Islet precursor cell (in vitro differentiated cells): ENCODE measurements around the gene KAT6B.

Experiments
- DNase-seq: peaks from one replicate; pipeline ENCODE4 v3.0.0-alpha.2; 2018

Gene KAT6B

GRCh38 chr10:74960670-74961069, 134.3 kb downstream of the KAT6B start:
- DNase-seq: no peak

GRCh38 chr10:74962517-74962916, 136.1 kb downstream of the KAT6B start:
- no peak for DNase-seq

DNA sequence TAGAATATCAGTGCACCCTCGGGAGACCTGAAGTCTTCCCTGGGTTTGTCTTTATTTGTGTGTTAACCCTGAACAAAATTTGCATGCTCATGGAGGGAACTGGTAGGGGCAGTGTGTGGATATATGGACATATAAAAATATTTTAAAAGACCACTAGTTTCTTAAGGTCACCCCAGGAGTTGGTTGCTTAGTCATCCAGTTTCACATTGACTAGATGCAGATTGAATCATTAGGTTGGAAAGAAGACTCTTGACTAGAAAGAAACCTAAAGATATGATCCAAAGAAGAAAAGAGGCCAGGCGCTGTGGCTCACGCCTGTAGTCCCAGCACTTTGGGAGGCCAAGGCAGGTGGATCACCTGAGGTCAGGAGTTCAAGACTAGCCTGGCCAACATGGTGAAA, 137.1 kb downstream of the KAT6B start:
- no peak for DNase-seq

DNA sequence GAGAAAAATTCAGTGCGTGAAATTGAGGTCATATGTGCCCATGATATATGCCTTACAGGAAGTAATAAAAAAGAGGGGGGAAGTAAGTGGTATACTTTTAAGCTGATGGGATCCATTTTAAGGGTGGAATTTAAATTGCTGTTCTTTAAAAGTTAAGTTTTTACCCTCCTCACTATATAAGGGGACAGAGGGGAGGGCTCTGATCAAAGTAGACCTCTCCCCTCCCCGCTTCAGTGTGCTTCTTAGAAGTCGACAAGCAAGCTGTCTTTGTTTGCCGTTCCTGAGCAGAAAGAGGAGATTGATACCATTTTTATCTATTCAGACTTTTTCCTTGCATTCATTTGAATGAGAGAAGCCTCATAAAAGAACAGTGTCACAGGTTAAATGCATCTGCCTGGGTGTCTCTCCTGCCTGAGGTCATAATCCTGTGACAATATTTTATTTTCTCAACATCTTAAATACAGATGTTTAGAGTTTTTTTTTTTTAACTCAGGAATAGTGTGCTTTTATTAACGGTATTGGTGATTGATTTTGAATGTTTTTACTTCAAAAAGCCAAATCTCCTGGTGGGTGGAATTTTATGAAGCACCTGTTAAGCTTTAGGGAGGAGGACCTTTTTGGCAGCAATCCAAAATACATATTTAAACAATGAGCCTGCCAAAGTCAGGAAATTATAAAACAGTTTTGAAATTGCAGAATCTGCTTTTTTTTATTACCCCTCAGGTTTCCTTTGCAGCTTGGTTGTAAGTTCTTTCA, 141.7 kb downstream of the KAT6B start:
- no peak for DNase-seq

DNA sequence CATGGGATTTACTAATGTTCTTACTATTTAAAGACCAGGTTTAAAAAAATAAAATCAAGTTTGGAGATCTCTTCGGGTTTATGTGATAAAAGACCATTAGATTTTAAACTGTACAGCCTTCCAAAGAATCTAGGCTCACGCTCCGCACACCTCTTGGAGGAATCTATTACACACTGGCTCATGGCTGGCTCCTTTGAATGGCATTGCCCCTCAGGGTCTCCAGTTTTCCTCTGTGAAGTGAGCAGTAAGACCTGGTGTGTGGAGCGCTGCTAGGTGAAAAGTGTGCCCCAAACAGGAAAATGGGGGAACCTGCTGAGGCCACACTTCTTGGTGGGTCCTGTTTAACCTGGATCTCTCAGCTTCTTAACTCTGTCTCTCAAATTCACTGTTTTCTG, 142.3 kb downstream of the KAT6B start:
- no peak for DNase-seq

GRCh38 chr10:74969093-74969492, 142.7 kb downstream of the KAT6B start:
- no peak for DNase-seq

GRCh38 chr10:74969530-74969929, 143.1 kb downstream of the KAT6B start:
- DNase-seq: no peak

DNA sequence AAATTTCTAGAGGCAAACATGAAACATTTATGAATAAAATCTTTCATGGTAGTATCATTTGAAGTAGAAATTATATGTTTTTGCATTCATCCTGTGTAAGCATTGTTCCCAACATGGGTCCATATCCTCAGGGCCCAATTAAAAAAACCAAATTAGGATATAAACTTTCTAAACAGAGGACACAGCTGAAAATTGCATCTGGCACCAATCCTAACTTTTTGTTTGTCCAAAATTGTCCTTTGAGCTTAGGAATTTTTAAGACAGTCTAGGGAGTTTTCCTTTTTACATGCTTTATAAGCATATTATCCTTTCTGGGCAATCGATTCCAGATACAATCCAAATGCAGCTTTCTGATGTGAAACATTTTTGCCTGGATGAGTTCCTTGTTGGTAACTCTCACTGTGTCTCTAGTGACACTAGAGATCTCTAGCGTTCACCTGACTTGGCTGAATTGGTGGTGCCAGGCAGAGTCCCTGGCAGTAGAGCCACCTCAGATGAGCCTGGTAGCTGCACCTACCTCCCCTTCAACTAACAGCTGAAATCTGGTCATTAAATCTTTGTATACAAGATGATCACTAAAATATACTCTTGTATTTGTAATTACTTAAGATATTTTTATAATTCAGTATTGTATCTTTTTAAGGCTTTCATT, 147.5 kb downstream of the KAT6B start:
- no peak for DNase-seq

DNA sequence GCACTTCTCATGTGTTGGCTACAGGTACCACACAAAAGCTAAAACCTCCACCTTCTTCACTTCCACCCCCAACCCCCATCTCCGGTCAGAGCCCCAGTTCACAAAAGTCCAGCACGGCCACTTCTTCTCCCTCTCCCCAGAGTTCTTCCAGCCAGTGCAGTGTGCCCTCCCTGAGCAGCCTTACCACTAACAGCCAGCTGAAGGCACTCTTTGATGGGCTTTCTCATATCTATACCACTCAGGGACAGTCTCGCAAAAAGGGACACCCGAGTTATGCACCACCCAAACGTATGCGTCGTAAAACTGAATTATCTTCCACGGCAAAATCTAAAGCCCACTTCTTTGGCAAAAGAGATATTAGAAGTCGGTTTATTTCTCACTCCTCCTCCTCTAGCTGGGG, 149.4 kb downstream of the KAT6B start:
- DNase-seq: no peak

DNA sequence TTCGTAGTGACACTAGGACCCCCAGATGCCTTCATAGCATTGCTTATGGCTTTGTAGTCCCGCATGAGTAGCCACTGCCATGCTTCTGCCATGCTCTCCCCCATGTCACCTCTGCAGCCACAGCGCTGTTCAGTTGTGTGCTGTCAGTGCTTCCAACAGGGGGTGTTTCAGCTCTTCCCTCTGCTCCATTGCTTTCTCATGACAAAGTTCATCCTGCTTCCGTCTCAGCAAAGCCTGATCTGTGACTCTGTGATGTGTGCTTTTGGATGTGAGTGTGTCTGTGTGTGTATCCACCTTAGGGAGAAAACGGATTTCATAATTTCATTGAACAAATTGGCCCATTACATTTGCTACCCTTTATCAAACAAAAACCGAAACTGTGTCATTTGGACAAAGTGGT, 150.2 kb downstream of the KAT6B start:
- no peak for DNase-seq

GRCh38 chr10:74977072-74977471, 150.7 kb downstream of the KAT6B start:
- no peak for DNase-seq

DNA sequence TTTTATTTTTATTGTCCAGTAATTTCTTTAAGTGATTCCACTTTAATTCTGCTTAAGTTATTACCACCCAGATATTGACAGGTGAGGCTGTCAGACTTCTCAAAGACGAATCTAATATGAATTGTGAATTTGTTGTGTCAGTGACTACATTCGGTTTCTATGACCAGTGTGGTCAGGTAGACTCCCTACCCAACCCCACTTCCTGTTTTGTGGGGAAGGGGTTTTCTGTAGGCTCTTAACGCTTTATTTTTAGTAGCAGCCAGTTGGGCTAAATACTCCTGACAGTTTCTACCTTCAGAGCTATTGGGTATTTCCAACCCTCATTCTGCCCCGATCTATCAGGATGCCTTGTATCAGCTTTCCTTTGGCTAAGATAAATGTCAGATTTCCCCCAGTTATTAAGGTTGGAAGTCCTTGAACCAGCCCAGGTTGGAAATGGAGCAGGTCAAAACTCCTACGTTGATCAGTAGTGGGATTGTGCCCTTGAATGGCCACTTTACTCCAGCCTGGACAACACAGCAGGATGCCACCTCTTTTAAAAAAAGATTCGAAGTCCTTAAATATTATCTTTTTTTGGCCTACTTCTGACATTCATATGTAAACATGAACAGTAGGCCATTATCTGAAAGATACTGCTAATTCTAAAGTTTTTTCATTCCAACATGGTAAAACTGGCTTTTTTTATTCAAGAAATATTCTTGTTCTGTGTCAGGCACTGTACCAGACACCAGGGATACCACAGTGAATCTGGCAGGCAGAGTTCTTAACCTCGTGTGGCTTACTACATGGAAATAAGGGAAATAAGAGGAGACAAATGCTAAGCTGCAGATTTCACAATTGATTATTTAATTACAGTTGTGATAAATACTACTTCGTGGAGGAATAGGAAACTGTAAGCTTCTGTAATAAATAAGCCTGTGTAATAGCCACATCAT, 151.8 kb downstream of the KAT6B start:
- no peak for DNase-seq

DNA sequence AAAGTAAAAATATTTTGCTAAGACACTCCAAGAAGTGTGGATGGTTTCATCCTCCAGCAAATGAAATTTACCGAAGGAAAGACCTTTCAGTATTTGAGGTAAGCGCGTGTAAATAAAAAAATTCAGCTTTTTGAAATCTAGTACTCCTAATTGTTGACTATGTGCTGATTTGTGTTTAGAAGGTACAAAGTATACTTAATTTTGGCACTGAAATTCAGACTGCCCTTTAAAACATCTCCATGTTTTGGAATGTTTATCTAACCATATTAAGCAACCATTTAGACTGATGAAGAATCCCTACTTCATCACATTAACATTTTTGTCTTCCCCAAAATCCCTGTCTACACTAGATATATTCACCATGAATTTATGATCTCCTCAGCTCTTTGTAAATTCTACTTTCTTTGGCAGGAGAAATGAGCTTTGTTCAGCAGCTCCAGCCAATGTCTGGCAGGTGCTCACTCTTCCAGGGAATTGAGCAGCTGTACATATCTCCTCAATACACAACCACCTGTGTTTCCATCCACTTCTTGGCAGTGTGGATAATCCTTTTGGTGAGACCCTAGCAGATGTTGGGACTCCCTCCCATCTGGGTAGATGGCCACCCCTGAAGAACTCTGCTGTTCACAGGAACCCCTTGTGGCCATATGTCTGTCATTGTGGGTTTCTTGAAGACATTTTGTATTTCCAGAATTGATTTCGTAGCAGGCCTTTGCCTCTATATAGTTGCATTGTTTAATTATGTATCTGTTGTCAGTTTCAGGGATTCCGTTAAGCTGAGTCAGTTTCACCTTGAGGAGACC, 155.6 kb downstream of the KAT6B start:
- DNase-seq: no peak

- DNase-seq: no peak
Observed at GRCh38 chr10:74982634-74982982, 156.2 kb downstream of the KAT6B start.

DNA sequence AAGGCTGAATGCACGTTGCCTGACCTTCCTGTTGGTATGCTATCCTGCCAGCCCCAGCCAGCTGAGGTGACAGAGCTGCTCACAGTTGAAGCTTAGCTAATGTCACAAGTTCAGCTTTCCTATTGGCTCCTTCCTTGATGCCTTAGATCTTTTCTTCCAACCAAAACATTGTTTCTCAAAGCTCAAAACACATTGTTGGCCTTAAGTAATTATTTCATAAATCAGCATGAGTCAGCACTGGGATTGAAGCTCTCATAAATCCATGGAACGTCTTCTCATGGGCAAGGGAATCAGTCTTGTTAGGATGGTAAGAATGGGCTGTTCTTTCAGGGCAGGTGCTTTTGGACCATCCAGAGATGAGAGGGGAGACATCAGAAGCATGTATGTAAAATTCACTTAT, 157.0 kb downstream of the KAT6B start:
- no peak for DNase-seq

GRCh38 chr10:74987339-74988053, 161.1 kb downstream of the KAT6B start:
- DNase-seq: no peak

DNA sequence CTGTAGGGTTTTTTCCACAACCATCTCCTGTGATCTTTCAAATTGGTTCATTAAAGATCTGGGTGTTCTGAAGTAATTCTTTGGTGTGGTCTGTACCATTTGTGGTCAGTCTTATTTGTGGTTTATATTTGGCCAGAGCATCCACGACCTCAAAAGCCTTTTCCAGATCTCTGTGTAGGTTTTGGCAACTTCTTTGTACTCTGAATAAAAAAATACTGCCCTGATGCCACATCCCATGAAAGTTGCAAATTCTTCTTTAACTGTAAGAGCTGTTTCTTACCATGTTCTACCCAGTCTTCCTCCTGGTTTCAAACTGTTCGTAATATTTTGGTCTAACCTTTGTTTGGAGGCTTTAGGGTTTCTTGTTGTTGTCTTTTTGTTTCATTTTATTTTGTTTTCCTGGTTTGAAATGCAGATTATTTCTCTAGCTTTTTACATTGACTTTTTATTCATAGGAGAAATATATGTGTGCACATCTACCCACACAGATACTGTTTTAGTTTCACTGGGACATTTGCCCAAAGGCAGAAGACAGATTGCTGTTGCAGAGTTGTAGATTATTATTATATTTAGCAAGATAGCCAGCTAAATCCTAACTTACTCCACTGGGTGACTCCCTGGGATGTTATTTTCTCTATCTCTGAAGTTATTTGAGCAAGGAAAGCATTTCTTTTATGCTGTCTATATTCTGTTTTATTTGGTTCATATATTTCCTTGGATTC, 161.8 kb downstream of the KAT6B start:
- no peak for DNase-seq

- no peak for DNase-seq
Observed at GRCh38 chr10:74988832-74989561, 162.6 kb downstream of the KAT6B start.

DNA sequence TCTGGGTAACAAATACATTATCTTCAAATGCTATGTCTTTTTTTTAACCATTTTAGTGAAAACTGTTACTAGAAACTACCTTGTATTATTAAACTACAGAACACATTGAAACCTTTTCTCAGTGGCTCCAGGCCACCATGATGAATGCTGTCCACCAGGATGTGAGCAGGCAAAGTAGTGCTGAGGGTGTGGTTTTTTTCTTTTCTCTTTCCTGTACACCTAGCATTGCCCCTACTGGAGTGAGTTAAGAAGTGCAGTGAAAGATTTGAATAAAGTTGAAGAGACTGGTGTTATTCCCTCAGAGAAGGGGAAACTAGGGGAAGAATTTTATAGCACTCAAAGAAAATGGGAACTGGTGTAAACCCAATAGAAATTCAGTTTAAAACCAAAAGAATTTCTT, 165.0 kb downstream of the KAT6B start:
- DNase-seq: no peak

DNA sequence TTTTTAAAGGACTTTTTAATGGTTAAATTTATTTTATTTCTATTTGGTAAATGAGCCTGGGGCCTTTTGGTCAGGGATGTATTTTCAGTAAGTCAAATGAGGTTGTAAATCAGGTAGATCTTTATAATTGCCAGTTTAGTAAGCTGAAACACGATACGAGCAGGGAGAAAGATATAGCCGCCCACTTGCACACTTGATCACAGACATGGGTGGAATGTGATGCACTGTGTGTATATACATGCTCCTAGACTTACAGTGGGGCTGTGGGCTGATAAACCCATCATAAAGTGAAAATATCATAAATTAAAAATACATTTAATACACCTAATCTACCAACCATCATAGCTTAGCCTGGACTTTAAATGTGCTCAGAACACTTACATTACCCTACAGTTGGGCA, 165.7 kb downstream of the KAT6B start:
- DNase-seq: no peak

- no peak for DNase-seq
Observed at GRCh38 chr10:74993649-74994048, 167.2 kb downstream of the KAT6B start.
